Upper lobe of right lung (tissue), 1 donor: ENCODE measurements around the gene LDAH. TPM values are rescaled to one million over a fixed set of nuclear protein-coding genes. Genes with fewer than 3 reads are reported as not detected.
"Not testable (repeated sequence)": the region's sequence is repeated elsewhere in the genome, so short reads cannot be mapped to it uniquely, and the experiment has no call there.

Source experiments
- ATAC-seq: fragments of 200-7000 bp; cut with Tn5 transposase; one replicate; pipeline ENCODE4 v1.9.1; 2020; ENCODE audit warnings: mild to moderate bottlenecking, moderate library complexity
- DNase-seq: peaks from one replicate; pipeline ENCODE4 v3.0.0-alpha.2; 2020
- H3K27ac ChIP-seq: fragments of 200-600 bp; one replicate; pipeline ENCODE4 v1.8.0; 2022
- H3K27me3 ChIP-seq: fragments of 200-600 bp; one replicate; pipeline ENCODE4 v1.8.0; 2022; ENCODE audit warnings: mild to moderate bottlenecking
- H3K36me3 ChIP-seq: fragments of 200-600 bp; one replicate; pipeline ENCODE4 v1.8.0; 2022
- H3K4me1 ChIP-seq: fragments of 200-600 bp; one replicate; pipeline ENCODE4 v1.8.0; 2022
- H3K4me3 ChIP-seq: fragments of 200-600 bp; one replicate; pipeline ENCODE4 v1.8.0; 2022; ENCODE audit warnings: mild to moderate bottlenecking
- H3K9me3 ChIP-seq: fragments of 200-600 bp; one replicate; pipeline ENCODE4 v1.8.0; 2022
- CTCF ChIP-seq: fragments of 200-600 bp; IDR thresholded peaks from one replicate; pipeline ENCODE4 v1.8.0; 2022; ENCODE audit warnings: antibody characterized with exemption
- intact Hi-C: fragments of 100-400 bp; cut with DNase I; formaldehyde crosslinking; loops from one replicate; pipeline ENCODE4 v1.11.0; 2022
- total RNA-seq: library from RNA; stranded (reverse); fragmentation: NEBNext Ultra II Directional; extraction: Animal tissue kit (Norgen Biotek cat#: 25700); gene quantifications from one replicate; pipeline ENCODE4 v1.2.1, GENCODE V29; 2021
- donor health status: DM: no; HTN: yes; CAD: no; lungs with severe emphysema.

Gene LDAH
- total RNA-seq, 1 donor from 2014 or later = 17.9 TPM

DNA sequence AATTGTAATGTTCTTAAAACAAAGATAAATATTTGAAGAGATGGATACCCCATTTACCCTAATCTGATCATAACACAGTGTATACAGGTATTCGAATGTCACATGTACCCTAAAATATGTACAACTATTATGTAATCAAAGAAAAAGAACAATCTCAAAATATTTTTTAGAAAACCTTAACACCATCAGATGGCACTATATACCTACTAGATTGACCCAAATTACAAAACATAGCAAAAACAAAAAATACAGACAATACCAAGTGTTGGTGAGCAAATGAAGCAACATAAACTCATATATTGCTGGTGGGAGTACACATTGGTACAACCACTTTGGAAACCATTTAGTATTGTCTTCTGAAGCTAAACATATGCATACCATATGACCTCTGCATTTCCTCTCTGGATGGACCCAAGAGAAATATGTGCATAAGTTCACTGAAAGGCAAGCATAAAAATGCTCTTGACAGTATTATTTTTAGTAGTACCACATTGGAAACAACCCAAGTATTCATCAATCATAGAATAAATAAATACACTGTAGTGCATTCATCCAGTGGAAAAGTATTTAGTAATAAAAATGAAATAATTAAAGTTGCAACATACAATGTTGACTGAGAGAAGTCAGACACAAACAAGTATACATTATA lies 100.2 kb downstream of the LDAH start:
- ATAC-seq = no peak
- TF ChIP-seq CTCF = no peak
- no peaks in the 10 kb centered on the region for H3K36me3 ChIP-seq
- no peaks in the 10 kb centered on the region for H3K9me3 ChIP-seq
- H3K4me1 ChIP-seq = peaks cover 4% of the 10 kb centered on the region
- no peak for DNase-seq
- H3K4me3 ChIP-seq = no peak overlapping the region
- H3K27me3 ChIP-seq = no peaks in the 10 kb centered on the region
- H3K27ac ChIP-seq = no peak overlapping the region
- intact Hi-C loops = no loop called here

DNA sequence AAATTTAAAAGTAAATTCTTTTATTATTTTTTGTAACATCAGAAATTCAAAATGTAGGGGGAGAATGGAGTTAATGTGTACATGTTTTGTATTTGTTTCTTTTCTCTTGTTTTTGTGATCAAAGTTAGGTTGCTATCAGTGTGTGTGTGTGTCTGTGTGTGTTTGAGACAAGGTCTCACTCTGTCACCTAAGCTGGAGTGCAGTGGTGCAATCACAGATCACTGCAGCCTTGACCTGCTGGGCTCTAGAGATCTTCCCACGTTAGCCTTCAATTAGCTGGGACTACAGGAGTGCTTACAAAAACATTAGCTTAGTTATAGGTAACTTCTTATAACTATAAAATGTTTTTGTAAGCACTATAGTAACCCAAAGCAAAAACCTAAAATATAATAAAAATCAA lies 105.3 kb downstream of the LDAH start:
- no peak for TF ChIP-seq CTCF
- no peaks in the 10 kb centered on the region for H3K9me3 ChIP-seq

GRCh38 chr2:20716164-20716563 lies 106.7 kb downstream of the LDAH start:
- H3K27me3 ChIP-seq, H3K4me3 ChIP-seq, H3K9me3 ChIP-seq, DNase-seq, ATAC-seq, H3K4me1 ChIP-seq, H3K27ac ChIP-seq, intact Hi-C loops, H3K36me3 ChIP-seq: not testable (repeated sequence)

More for the DNA sequence above, 105.3 kb downstream of the LDAH start:
- Histone ChIP-seq H3K36me3 (no peaks in the 10 kb centered on the region), H3K27ac (no peak overlapping the region), H3K4me1 (no peaks in the 10 kb centered on the region), H3K4me3 (no peak overlapping the region), H3K27me3 (no peaks in the 10 kb centered on the region)
- intact Hi-C loops = no loop called here
- no peak for DNase-seq
- no peak for ATAC-seq

DNA sequence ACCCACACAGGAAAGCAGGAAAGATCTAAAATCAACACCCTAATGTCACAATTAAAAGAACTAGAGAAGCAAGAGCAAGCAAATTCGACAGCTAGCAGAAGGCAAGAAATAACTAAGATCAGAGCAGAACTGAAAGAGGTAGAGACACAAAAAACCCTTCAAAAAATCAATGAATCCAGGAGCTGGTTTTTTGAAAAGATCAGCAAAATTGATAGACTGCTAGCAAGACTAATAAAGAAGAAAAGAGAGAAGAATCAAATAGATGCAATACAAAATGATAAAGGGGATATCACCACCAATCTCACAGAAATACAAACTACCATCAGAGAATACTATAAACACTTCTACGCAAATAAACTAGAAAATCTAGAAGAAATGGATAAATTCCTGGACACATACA lies 108.5 kb downstream of the LDAH start:
- H3K27ac ChIP-seq, H3K4me1 ChIP-seq, intact Hi-C loops, DNase-seq, H3K9me3 ChIP-seq, H3K27me3 ChIP-seq, H3K36me3 ChIP-seq, ATAC-seq, H3K4me3 ChIP-seq: not testable (repeated sequence)

- ATAC-seq, intact Hi-C loops, H3K27me3 ChIP-seq, H3K27ac ChIP-seq, H3K4me3 ChIP-seq, H3K36me3 ChIP-seq, DNase-seq, H3K9me3 ChIP-seq, H3K4me1 ChIP-seq: not testable (repeated sequence)
Observed at GRCh38 chr2:20713585-20713984, 109.3 kb downstream of the LDAH start.

DNA sequence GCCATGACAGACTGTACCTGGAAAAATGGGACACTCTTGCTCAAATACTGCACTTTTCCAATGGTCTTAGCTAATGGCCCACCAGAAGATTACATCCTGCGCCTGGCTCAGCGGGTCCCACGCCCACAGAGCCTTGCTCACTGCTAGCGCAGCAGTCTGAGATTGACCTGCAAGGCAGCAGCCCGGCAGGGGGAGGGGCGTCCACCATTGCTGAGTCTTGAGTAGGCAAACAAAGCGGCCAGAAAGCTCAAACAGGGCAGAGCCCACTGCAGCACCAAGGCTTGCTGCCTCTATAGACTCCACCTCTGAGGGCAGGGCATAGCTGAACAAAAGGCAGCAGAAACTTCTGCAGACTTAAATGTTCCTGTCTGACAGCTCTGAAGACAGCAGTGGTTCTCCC lies 111.3 kb downstream of the LDAH start:
- H3K9me3 ChIP-seq, H3K27ac ChIP-seq, H3K4me3 ChIP-seq, H3K27me3 ChIP-seq, intact Hi-C loops, DNase-seq, ATAC-seq, H3K36me3 ChIP-seq, H3K4me1 ChIP-seq: not testable (repeated sequence)

DNA sequence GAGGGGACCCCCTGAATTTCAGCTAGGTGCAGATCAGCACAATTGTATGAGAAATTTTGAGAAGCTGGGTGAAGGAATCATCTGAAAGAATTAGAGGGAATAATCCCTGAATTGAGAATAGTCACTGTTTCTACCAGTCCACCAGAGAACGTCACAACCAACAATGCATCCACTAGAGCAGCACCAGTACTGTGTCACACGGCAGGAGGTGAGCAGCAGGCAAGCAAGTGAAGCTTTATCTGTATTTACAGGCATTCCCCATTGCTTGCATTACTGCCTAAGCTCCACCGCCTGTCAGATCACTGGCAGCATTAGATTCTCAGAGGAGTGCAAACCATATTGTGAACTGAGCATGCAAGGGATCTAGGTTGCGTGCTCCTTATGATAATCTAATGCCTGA lies 115.3 kb downstream of the LDAH start:
- H3K4me3 ChIP-seq = no peak overlapping the region
- TF ChIP-seq CTCF = no peak
- DNase-seq (no peak), ATAC-seq (no peak)
- H3K9me3 ChIP-seq = no peaks in the 10 kb centered on the region
- H3K27ac ChIP-seq = no peak overlapping the region
- no peaks in the 10 kb centered on the region for H3K4me1 ChIP-seq
- intact Hi-C loops = no loop called here
- H3K36me3 ChIP-seq = no peaks in the 10 kb centered on the region
- H3K27me3 ChIP-seq = no peaks in the 10 kb centered on the region

DNA sequence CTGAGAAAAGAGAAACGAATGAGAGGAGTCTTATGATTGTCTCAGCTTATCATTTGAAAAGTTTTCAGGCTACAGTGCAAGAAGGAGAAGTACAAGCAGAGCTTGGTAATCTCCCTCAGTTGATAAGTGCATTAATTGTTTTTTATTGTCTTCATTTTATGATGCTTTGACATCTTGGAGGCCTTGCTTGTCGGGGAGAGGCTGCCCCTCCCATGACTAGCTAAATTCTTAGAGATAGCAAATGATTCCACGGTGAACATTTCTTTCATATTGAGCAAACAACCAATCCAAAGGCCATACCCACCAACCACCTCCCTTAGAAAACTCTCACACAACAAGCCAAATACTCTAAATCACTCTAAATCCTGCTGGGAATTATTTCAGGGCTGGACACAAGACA lies 116.1 kb downstream of the LDAH start:
- TF ChIP-seq CTCF = no peak
- Histone ChIP-seq H3K27me3 (no peaks in the 10 kb centered on the region), H3K27ac (no peak overlapping the region), H3K9me3 (no peaks in the 10 kb centered on the region), H3K4me1 (no peaks in the 10 kb centered on the region), H3K4me3 (no peak overlapping the region), H3K36me3 (no peaks in the 10 kb centered on the region)
- DNase-seq = no peak
- intact Hi-C loops = no loop called here
- ATAC-seq = no peak
